ENCODE results near the gene SPOCK1.

GRCh38 chr5:137273511-137273910 lies 225.6 kb downstream of the SPOCK1 start:
- TF ChIP-seq RFX5 (IDR thresholded peaks at IDR 0.05; ENCODE audit: low read depth, low read length), result no peak
- no peak for TF ChIP-seq CTCF (conservative IDR thresholded peaks at IDR 0.05; ENCODE audit: low read depth, low read length)
- no peak for TF ChIP-seq POLR2A (IDR thresholded peaks at IDR 0.05; ENCODE audit: low read depth, low read length)
- no peak for TF ChIP-seq MAFK (IDR thresholded peaks at IDR 0.05; ENCODE audit: low read depth, low read length)
- TF ChIP-seq MAZ (IDR thresholded peaks at IDR 0.05; ENCODE audit: borderline replicate concordance, low read depth, low read length), result no peak
- TF ChIP-seq RAD21 (IDR thresholded peaks at IDR 0.05; ENCODE audit: low read length), result no peak
- TF ChIP-seq USF2 (IDR thresholded peaks at IDR 0.05; ENCODE audit: low read depth, low read length), result no peak
- TF ChIP-seq CEBPB (IDR thresholded peaks at IDR 0.05; ENCODE audit: low read depth, low read length), result no peak

Data from IMR-90 (cell line).